ENCODE results near the gene ZNF598.

GRCh38 chr16:1990351-1991134 is 19.1 kb downstream of the ZNF598 start:
- TF ChIP-seq EZH2 (IDR thresholded peaks at IDR 0.05; ENCODE audit: insufficient read depth, low read length) (peak; percentile 99), CTCF (IDR thresholded peaks at IDR 0.05; ENCODE audit: insufficient read depth, low read depth, low read length) (no peak)

Measured in astrocyte (in vitro differentiated cells and primary cell).